Pancreas (tissue), 10 donors: ENCODE results near the gene CAT. TPM values are rescaled to one million over a fixed set of nuclear protein-coding genes. Genes with fewer than 3 reads are reported as not detected.

Source experiments
- ATAC-seq, 4 donors: fragments of 200-7000 bp; cut with Tn5 transposase; one replicate each; pipeline versions ENCODE4 v1.8.0 to v1.9.1; 2020; ENCODE audit warnings: mild to moderate bottlenecking in 4 of 4, moderate library complexity in 4 of 4
- DNase-seq, 6 donors: peaks; one replicate each; pipeline ENCODE4 v3.0.0-alpha.2; 2020
- FAIRE-seq: peaks from 2 replicates; lab custom pipeline; 2012; peaks lifted over from hg19 to GRCh38; lab: Jason Lieb, UNC
- H3K27ac ChIP-seq, 4 donors: fragments of 200-600 bp; sonication (generic); 1 replicate in 3 of 4; 2 replicates in 1 of 4; pipeline versions ENCODE4 v1.5.0 to v1.8.0; 2020
- H3K27me3 ChIP-seq, 4 donors: fragments of 200-600 bp; one replicate each; pipeline ENCODE4 v1.8.0; 2021
- H3K36me3 ChIP-seq, 3 donors: fragments of 200-600 bp; sonication (generic) in 1 of 3; one replicate each; pipeline versions ENCODE4 v1.5.0 to v1.8.0; 2020 to 2021
- H3K4me1 ChIP-seq, 3 donors: fragments of 200-600 bp; one replicate each; pipeline ENCODE4 v1.8.0; 2021
- H3K4me3 ChIP-seq, 4 donors: fragments of 200-600 bp; sonication (generic) in 2 of 4; one replicate each; pipeline versions ENCODE4 v1.5.0 to v1.8.0; 2020 to 2021
- H3K9me3 ChIP-seq, 4 donors: fragments of 200-600 bp; one replicate each; pipeline ENCODE4 v1.8.0; 2021
- CTCF ChIP-seq, 4 donors: fragments of 200-600 bp; sonication (generic) in 3 of 4; IDR thresholded peaks; one replicate each; pipeline versions ENCODE4 v1.5.0 to v1.8.0; 2021; ENCODE audit warnings: antibody characterized with exemption in 4 of 4
- WGBS, 2 donors: extraction: QIAGEN DNeasy Blood & Tissue Kit; methylation state at CpG; one replicate each; pipeline ENCODE4 v1.1.7; 2013; 5-methylcytosine and 5-hydroxymethylcytosine counted together
- intact Hi-C, 3 donors: fragments of 100-400 bp; cut with DNase I; formaldehyde crosslinking; loops; one replicate each; pipeline versions ENCODE4 v1.11.1 to v1.14.2; 2022
- polyA plus RNA-seq, 2 donors: library from polyadenylated mRNA; stranded (reverse); fragments of 200-250 nt; gene quantifications; one replicate each; pipeline ENCODE4 v1.2.3, GENCODE V29; 2013
- total RNA-seq, 6 donors: library from RNA; stranded (reverse); fragmentation: NEBNext Ultra II Directional in 4 of 6; extraction: Animal tissue kit (Norgen Biotek cat#: 25700) in 4 of 6; gene quantifications; one replicate each; pipeline versions ENCODE4 v1.2.1 to v1.2.4, GENCODE V29; 2021 to 2023
- donor health status: healthy with polysubstance abuse.
- donor health status: DM: no; HTN: no; CAD: no; lungs with moderate emphysema.
- donor health status: DM: no; HTN: no; CAD: no.
- donor health status: control.
- donor health status: control.
- donor health status: Bipolar disorder and iron deficiency.
- donor health status: DM: yes; HTN: yes; CAD: no.
- donor health status: DM: no; HTN: no; CAD: no.
- donor health status: DM: no; HTN: no; CAD: no.
- donor health status: DM: yes; HTN: yes; CAD: no.

The CAT gene
- total and polyA plus RNA-seq, 8 donors = 26.6 to 53.5 (median 46.2) TPM

GRCh38 chr11:34459507-34460162, 20.9 kb downstream of the CAT start:
- H3K27ac ChIP-seq = no peak overlapping the region
- 72 to 76% methylated on average over 3 of the region's 3 CpGs for WGBS, 2 donors
- TF ChIP-seq CTCF (IDR thresholded peaks at IDR 0.05) = no peak
- FAIRE-seq (no peak), DNase-seq (no peak), ATAC-seq (peak in 1 of 4 donors; percentile 26)
- no peak overlapping the region for H3K4me3 ChIP-seq
- peaks cover 0 to 7% (median 0%) of the 10 kb centered on the region in 3 donors for H3K4me1 ChIP-seq
- intact Hi-C loops = no loop called here
- H3K36me3 ChIP-seq = peaks cover 0 to 62% (median 31%) of the 10 kb centered on the region in 3 donors
- H3K9me3 ChIP-seq = no peaks in the 10 kb centered on the region
- H3K27me3 ChIP-seq = no peaks in the 10 kb centered on the region

- ATAC-seq (no peak), FAIRE-seq (no peak), DNase-seq (no peak)
- Histone ChIP-seq H3K27me3 (no peaks in the 10 kb centered on the region), H3K36me3 (peaks cover 0 to 68% (median 35%) of the 10 kb centered on the region in 3 donors), H3K4me3 (no peak overlapping the region), H3K4me1 (peaks cover 0 to 4% (median 0%) of the 10 kb centered on the region in 3 donors), H3K27ac (no peak overlapping the region), H3K9me3 (no peaks in the 10 kb centered on the region)
- TF ChIP-seq CTCF (IDR thresholded peaks at IDR 0.05) = no peak
- 83 to 87% methylated on average over 4 of the region's 4 CpGs for WGBS, 2 donors
- intact Hi-C loops = no loop called here
Measured at GRCh38 chr11:34460278-34460677, 21.5 kb downstream of the CAT start.

- WGBS, 2 donors = 93 to 94% methylated on average over 14 of the region's 14 CpGs
- Histone ChIP-seq H3K4me1 (peaks cover 0 to 4% (median 0%) of the 10 kb centered on the region in 3 donors), H3K9me3 (no peaks in the 10 kb centered on the region), H3K36me3 (peaks cover 0 to 68% (median 44%) of the 10 kb centered on the region in 3 donors), H3K27ac (no peak overlapping the region), H3K27me3 (no peaks in the 10 kb centered on the region), H3K4me3 (no peak overlapping the region)
- TF ChIP-seq CTCF (IDR thresholded peaks at IDR 0.05) = no peak
- no peak for ATAC-seq
- DNase-seq = peak in 1 of 6 donors; percentile 35
- FAIRE-seq = no peak
- intact Hi-C loops = no loop called here
Measured at GRCh38 chr11:34461215-34461614, 22.5 kb downstream of the CAT start.

GRCh38 chr11:34464591-34465051, 25.9 kb downstream of the CAT start:
- Histone ChIP-seq H3K9me3 (no peaks in the 10 kb centered on the region), H3K36me3 (peaks cover 6 to 74% (median 47%) of the 10 kb centered on the region in 3 donors), H3K4me3 (no peak overlapping the region), H3K27me3 (no peaks in the 10 kb centered on the region), H3K27ac (no peak overlapping the region), H3K4me1 (peaks cover 0 to 3% (median 0%) of the 10 kb centered on the region in 3 donors)
- ATAC-seq (peak in 2 of 4 donors; percentile 29 to 45), FAIRE-seq (no peak), DNase-seq (no peak)
- WGBS, 2 donors = 73 to 78% methylated on average over 7 of the region's 7 CpGs
- intact Hi-C loops = no loop called here
- no peak for TF ChIP-seq CTCF (IDR thresholded peaks at IDR 0.05)
